Kasumi-1 (cell line): ENCODE data around the gene NDUFB10.

Experiments
- DNase-seq, 2 experiments: peaks; one replicate each; lab custom pipeline; 2025; lab: John Stamatoyannopoulos, UW

The NDUFB10 gene

GRCh38 chr16:1971796-1972489 is 12.6 kb downstream of the NDUFB10 start, which contains the start of gene TBL3:
Gene TBL3, plus strand, starts transcription at chr16:1972053. Its CDS starts 112 bp downstream, at chr16:1972165.
- DNase-seq, result peak; percentile 62 to 73

GRCh38 chr16:1972490-1972877 is 13.1 kb downstream of the NDUFB10 start:
- no peak for DNase-seq

GRCh38 chr16:1973461-1974156 is 14.3 kb downstream of the NDUFB10 start:
- no peak for DNase-seq

- DNase-seq, result no peak
Measured at GRCh38 chr16:1974157-1975070, 15.1 kb downstream of the NDUFB10 start.

GRCh38 chr16:1975432-1976215 is 16.3 kb downstream of the NDUFB10 start:
- DNase-seq, result no peak

- DNase-seq, result no peak
Measured at GRCh38 chr16:1976216-1976520, 16.8 kb downstream of the NDUFB10 start.

- no peak for DNase-seq
Measured at GRCh38 chr16:1976951-1977874, 17.9 kb downstream of the NDUFB10 start.

GRCh38 chr16:1977875-1978268 is 18.5 kb downstream of the NDUFB10 start:
- DNase-seq, result no peak

GRCh38 chr16:1978476-1979120 is 19.3 kb downstream of the NDUFB10 start:
- no peak for DNase-seq

- no peak for DNase-seq
Measured at GRCh38 chr16:1979271-1980029, 20.1 kb downstream of the NDUFB10 start.

- DNase-seq, result no peak
Measured at GRCh38 chr16:1980030-1980769, 20.9 kb downstream of the NDUFB10 start.

GRCh38 chr16:1980770-1981087 is 21.4 kb downstream of the NDUFB10 start:
- no peak for DNase-seq

- DNase-seq, result no peak
Measured at GRCh38 chr16:1981398-1981836, 22.1 kb downstream of the NDUFB10 start, which contains the start of gene NOXO1. Gene NOXO1, minus strand, starts transcription at chr16:1981469. Its CDS starts 290 bp downstream, at chr16:1981179.

GRCh38 chr16:1982013-1982433 is 22.7 kb downstream of the NDUFB10 start:
- no peak for DNase-seq

- no peak for DNase-seq
Measured at GRCh38 chr16:1982991-1983543, 23.7 kb downstream of the NDUFB10 start.

GRCh38 chr16:1983544-1984346 is 24.4 kb downstream of the NDUFB10 start, which contains the start of gene GFER:
Gene GFER, plus strand, starts transcription at chr16:1984193. Its CDS starts 26 bp downstream, at chr16:1984219.
- peak; percentile 29 to 48 for DNase-seq
